GM19467 (cell line): ENCODE data around the gene FCGR2B.
"Not testable (repeated sequence)": the region's sequence is repeated elsewhere in the genome, so short reads cannot be mapped to it uniquely, and the experiment has no call there.

Experiments
- ATAC-seq: cut with Tn5 transposase; IDR thresholded peaks from one replicate; pipeline ENCODE4 v1.9.1; 2021; ENCODE audit warnings: mild to moderate bottlenecking, moderate library complexity; ENCODE audit not compliant: unreplicated experiment

FCGR2B gene

DNA sequence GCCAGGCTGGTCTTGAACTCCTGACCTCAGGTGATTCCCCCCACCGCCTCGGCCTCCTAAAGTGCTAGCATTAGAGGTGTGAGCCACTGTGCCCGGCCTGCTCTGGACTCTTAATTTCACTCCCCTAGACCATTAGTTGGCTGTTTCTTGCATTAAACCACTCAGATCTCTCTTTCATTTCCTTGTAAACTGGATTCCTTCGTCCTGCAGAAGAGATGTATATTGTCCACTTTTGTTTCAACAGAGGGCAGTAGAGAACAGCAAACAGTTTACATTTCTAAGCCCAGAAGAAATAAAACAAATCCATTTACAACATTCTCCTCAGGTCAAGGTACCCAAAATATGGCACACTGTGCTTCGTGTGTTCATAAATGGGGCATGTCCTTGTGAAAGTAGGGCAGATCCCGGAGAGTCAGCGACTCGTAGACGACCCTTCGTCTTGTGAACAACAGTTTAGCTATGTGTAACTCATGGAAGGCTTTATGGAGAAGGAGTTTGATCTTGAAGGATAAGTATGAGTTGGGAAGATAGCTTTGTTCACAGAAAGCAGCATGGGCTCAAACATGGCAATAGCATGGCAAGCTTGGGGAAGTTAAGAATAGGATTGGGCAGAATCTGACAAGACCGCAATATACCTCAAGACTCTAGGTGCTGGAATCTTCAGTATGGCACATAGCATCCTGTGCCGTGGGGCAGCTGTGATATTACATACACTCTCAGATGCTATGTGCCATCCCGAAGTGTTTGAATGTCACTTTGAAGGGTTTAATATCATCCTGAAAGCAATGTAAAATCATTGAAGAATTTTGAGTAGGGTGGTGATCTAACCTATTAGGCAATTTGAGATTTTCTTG lies 15.2 kb upstream of the FCGR2B start:
- peak; percentile 47 for ATAC-seq

DNA sequence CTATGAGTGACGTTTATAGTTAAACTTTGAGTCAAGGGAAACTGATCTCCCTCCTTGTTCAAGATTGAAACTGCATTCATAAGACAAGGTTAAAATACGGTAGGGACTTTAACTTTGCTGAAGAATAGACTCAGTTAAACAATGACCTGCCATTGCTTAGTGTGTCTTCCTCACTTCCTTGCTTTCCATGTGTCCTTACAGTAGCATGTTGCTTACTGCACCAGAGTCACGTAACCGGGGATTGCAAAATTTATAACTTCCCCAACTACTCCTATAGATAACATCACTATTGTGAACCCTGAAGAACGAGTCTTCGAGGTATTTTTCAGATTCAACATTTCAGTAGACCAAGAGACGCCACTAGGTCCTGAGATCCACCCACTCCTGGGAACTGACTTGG lies 9.4 kb upstream of the FCGR2B start:
- not testable (repeated sequence) for ATAC-seq

DNA sequence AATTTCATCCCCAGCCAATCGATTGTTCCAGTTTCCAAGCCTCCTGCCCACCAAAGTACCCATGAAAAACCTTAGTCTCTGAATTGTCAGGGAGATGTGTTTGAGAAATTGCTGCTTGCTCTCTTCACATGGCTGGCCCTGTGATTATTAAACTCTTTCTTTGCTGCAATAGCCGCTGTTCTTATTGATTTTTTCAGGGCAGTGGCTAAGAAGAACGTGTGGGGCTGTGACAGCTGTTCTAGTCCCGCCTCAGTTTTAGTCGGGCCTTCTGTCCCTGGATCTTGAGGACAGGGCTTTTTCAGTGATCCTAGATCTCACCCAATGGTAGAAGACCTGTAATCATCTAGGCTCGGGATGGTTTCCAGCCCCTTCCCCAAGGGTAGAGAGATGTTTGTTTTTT lies 9.0 kb upstream of the FCGR2B start:
- not testable (repeated sequence) for ATAC-seq

DNA sequence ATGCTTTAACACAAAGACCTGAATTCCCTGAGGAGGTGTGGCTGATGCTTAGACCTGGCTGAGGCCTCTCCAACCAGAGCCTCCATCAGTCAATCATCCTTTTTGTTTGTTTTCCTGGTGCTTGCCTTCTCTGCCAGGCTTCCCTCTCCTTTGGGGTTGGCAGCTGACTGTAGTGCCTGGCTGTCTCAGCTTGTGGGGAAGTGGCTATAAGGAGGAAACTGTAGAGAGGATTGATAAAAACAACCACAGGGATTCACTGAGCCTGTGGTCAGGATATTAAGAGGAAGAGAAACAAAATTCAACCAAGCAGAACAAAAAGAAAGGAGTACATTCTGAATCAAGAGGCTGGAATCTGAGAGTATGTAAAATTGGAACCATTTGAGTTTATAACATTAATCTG lies 4.4 kb upstream of the FCGR2B start:
- ATAC-seq: not testable (repeated sequence)

DNA sequence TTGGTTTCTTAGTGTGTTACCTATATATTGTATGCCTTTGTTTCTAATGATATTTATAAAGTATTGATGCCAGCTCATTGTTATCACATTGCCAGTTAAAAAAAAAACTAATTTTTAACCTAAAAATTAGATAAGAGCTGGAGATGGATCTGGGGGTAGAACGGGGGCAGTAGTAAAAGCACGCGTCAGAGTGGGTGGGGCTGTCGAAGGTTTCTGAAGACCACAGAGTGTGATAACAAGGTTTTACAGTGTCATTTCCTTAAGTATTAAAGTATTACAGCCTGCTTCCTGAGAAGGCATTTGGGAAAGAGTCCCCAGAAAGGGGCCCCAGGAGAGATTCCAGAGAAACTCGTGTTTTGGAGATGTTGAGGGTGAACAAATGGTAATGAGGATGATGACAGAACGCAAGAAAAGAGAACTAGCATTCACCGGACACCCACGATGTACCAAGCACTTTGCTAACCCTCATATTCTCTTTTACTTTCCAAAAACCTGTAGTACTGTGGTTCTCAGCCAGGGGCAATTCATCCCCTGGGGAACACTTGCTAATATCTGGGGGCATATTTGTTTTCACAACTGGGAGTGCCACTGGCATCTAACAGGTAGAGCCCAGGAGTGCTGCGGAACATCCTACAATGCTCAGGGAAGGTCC lies 1.2 kb upstream of the FCGR2B start:
- ATAC-seq: not testable (repeated sequence)

DNA sequence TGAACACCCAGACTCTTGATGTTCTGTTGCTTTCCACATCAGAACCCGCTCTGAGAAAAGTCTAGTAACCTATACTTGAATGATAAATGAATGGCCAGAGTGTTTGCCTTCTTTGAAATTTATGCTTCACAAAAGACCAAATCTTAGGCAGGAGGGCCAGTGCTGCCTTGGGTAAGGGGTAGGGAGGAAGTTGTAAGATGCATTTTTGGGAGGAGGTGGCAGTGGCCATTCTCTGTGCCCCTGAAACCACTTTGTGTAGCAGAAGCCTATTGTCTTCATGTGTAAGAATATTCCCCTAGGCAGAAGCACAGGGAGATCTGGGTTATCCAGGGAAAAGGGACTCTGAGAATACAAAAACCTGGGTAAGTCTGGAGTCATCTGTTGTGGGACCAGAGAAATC lies 626 bp downstream of the FCGR2B start:
- not testable (repeated sequence) for ATAC-seq

DNA sequence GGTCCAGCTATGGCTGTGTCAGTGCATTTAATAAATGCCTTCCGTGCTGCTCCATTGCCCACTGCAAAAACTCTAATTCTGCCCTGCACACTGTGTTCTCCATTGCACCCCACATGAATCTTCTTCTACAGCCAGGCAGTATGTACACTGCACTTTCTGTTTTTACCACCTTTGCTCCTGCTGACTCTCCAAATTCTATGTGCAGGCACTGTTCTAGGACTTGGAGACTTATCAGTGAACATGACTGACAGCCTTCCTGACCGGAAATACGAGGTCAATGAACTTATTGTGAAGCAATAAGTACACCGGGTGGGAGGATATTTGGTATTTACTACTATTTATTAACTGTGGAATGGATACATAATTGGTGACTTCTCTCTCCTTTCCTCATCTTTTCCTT lies 1.7 kb downstream of the FCGR2B start:
- ATAC-seq: not testable (repeated sequence)

DNA sequence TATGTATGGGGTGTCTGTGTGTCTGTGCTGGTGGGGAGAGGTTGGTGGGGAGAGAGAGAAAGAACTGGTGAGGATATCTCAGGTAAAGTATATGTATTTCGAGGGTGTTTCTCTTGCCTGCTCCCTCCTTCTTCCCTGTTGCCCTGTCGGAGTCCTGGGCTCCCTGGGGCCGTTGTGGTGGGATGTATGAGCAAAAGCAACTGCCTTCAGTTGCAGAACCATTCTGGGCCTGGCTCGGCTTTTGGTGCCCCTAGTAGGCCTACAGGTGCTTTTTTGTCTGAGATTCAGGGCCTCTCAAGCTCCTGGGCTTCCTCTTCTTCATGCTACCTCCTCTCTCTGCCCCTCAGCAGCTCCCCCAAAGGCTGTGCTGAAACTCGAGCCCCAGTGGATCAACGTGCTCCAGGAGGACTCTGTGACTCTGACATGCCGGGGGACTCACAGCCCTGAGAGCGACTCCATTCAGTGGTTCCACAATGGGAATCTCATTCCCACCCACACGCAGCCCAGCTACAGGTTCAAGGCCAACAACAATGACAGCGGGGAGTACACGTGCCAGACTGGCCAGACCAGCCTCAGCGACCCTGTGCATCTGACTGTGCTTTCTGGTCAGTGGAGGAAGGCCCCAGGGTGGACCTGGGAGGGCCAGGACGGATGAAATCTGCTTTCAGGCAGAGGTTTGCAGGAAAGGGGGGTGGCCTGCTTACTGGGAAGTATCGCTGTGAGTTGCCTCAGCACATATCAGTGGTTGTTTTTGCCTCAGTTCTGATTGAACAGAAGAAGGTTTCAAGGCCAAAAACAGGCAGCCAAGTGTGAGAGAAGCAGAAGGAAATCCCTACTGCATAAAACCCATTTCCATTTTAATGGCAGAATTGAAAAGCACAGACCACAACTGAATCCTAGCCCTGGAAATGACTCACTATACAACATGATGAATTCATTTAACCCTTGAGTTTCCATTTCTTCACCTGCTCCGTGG lies 8.4 kb downstream of the FCGR2B start:
- ATAC-seq: not testable (repeated sequence)

DNA sequence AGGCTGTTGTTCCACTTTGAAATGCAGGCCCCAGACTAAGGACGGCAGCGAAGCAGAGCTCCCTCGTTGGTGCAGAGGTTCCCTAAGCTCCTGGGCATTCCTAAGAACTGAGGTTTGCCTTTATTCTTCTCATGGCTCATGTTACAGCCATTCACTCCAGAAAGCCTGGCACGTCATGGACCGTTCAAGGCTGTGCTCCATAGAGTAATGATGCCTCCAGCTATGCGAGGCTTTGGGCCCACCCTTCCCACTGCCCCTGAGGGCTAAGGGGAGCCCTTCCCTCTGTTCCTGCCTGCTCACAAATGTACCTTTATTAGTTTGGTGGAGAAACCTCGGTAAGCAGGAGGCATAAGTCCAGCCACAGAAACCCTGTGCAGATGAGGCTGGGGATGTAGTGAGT lies 10.5 kb downstream of the FCGR2B start:
- not testable (repeated sequence) for ATAC-seq

DNA sequence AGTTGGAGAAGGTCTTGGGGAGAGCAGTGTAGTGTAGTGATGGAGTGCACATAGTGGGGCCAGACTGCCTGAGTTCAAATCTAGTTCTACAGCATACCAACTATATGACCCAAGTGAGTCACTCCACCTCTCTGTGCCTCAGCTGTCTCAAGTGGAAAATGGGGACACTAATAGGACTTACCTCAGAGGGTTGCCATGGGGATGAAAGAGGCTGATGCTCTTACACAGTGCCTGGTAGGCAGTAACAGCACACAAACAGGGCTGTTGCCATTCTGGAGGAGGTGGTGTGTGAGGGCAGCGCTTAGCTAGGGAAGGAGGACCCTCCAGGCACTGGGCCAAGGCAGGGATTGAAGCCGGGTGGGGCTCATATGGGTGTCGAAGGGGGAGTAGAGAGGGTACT lies 11.5 kb downstream of the FCGR2B start:
- ATAC-seq: not testable (repeated sequence)

DNA sequence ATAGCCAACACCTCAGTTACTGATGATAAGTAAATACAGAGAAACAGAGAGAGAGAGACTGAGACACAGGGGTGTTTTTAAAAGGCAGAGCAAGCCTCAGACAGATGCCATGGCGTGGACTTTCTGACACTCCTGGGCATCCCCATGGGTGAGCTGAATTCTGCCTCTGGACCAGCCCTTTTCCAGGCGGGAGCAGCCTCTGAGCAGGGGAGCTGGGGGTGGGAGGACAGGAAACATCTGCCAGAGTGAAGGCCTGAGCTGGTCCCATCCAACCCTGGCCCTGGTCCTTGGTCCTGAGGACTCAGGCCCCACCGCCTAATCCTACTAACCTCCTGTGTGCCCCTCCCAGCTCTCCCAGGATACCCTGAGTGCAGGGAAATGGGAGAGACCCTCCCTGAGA lies 12.0 kb downstream of the FCGR2B start:
- ATAC-seq: not testable (repeated sequence)

DNA sequence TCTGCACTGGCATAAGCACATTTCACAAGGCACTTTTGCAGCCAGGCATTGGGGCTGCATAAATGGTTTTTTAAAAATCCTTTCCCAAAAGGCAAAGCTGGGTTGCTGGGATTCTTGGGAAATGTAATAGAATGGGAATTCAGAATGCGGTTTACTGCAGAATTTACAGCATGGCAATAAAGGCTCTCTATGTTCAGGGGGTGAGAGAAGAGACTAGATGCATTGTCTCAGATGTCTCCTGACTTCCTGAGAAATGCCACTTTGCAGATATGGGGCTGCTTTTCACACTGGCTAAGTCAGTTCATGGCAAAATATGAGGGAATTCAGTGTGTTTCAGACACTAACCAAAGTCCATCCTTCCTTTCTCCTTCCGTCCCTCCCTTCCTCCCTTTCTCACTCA lies 13.5 kb downstream of the FCGR2B start:
- ATAC-seq: no peak

DNA sequence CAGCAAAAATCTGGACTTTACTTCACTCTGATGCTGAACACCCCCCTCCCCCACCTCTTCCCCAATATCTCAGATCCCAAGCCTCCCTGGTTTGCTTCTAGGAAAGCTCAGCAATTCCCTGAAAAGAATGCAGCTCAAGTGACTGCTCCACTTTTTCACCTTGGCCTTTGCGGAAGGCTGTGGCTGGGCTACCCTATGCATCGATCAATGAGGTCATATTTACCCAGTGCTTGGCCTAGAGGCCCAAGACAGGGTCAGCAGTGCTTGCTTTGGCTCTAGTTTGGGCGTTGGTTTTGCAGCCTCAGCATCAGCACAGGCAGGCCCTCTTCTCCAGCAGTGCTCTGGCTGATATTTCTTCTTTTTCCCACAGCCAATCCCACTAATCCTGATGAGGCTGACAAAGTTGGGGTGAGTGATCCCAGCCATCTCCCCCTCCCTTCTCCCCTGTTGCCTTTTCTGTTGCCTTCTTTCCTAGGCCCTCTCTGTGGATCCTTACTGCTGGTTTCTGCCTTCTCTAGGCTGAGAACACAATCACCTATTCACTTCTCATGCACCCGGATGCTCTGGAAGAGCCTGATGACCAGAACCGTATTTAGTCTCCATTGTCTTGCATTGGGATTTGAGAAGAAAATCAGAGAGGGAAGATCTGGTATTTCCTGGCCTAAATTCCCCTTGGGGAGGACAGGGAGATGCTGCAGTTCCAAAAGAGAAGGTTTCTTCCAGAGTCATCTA lies 14.2 kb downstream of the FCGR2B start:
- ATAC-seq: no peak

DNA sequence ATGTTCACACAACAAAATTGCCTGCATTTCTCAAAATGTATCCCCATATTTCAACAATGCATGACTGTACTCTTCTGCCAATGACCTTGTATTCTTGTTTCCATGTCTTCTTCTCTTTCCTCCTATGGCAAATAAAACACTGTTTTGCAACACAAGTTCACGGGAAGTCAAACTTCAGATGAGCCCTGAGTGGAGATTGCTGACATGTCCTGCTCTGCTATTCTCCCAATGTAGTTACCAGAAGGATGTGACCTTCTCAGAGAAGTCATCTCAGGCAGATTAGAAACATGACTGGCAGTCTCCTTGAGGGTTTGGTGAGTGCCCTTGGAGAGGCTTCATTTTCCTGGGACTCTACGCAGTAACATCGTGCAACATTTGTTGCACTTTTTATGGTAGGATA lies 15.6 kb downstream of the FCGR2B start:
- ATAC-seq: no peak

DNA sequence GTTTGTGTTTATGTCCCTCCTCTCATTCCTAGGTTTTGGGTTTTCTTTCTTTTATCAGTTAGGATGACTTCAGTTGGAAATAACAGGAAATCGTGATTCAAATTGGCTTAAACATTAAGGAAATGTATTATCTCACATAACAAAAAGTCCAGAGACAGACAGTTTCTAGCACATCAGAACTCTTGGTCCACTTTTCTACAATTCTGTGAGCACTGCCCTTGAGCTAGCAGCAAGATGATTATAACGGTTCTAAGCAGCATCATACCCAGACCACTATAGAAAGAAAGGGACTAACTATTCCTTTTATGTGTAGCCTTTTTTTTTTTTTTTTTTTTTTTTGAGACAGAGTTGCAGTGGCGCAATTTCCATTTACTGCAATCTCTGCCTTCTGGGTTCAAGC lies 18.9 kb downstream of the FCGR2B start:
- ATAC-seq: no peak

DNA sequence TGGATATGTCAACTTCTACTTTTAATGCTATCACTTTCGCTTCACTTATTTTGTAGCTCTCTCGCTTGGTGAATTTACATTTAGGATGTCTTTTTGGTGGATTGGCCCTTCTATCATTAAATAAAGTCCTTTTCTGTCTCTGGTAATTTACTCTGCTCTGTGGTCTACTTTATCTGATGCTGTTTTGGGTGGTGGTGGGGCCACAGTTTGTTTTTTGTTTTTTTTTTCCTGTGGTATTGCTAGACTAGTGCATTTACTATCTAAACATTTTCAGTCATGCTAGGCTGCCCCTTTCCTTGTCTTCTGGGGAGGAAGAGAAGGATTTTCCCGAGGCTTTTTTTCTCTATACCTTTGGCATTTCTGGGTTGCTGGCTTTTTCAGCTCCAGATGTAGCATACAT lies 26.0 kb downstream of the FCGR2B start:
- no peak for ATAC-seq

DNA sequence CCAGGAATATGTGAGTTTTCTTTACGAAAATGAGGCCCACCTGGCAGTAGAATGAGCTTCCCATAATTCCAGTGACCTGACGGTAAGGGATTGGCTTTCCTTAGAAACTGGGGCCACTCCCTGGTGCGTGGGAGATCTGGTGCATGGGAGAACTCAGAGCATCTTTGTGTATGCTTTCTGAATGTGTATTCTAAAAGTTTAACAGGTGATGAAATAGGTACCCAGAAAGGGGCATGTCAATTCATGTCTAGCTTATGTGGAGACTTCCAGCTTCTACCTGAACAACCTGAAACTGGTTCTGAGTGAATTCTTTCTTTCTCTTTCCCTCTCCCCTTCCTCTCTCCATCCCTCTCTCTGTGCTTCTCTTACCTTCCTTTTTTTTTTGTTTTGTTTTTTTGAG lies 28.9 kb downstream of the FCGR2B start:
- ATAC-seq: no peak

DNA sequence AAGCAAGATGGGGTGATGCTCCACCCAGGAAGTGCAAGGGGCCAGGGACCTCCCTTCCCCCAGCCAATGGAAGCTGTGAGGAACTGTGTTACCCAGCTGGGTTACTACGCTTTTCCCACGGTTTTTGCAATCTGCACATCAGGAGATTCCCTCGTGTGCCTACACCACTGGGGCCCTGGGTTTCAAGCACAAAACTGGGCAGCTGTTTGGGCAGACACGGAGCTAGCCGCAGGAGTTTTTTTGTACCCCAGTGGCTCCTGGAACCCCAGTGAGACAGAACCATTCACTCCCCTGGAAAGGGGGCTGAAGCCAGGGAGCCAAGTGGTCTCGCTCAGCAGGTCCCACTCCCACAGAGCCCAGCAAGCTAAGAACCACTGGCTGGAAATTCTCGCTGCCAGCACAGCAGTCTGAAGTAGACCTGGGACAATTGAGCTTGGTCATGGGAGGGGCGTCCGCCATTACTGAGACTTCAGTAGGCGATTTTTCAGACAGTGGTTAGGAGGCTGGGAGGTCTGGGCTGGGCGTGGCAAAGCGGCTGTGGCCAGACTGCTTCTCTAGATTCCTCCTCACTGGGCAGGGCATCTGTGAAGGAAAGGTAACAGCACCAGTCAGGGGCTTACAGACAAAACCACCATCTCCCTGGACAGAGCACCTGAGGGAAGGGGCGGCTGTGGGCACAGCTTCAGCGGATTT lies 30.2 kb downstream of the FCGR2B start:
- not testable (repeated sequence) for ATAC-seq

DNA sequence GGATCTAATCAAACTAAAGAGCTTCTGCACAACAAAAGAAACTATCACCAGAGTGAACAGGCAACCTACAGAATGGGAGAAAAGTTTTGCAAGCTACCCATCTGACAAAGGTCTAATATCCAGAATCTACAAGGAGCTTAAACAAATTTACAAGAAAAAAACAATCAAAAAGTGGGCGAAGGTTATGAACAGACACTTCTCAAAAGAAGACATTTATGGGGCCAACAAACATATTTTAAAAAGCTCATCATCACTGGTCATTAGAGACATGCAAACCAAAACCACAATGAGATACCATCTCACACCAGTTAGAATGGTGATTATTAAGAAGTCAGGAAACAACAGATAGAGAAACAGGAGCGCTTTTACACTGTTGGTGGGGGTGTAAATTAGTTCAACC lies 35.4 kb downstream of the FCGR2B start:
- not testable (repeated sequence) for ATAC-seq

DNA sequence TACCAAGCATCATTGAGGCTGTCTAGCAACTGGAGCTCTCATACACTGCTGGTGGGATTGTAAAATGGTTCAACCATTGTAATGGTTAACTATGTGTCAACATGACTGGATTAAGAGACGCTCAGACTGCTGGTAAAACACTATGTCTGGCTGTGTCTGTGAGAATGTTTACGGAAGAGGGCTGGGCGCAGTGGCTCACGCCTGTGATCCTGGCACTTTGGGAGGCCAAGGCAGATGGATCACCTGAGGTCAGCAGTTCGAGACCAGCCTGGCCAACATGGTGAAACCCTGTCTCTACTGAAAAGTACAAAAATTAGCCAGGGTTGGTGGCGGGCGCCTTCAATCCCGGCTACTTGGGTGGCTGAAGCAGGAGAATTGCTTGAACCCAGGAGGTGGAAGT lies 39.3 kb downstream of the FCGR2B start:
- no peak for ATAC-seq
